ENCODE data around the gene RBM26. TPM values are rescaled to one million over a fixed set of nuclear protein-coding genes. Genes with fewer than 3 reads are reported as not detected.
A peak's percentile ranks its signal among the peaks of the same experiment; 100 is the strongest.

Gene RBM26
- polyA plus RNA-seq, 1 donor from 2014 or later: 112 TPM

DNA sequence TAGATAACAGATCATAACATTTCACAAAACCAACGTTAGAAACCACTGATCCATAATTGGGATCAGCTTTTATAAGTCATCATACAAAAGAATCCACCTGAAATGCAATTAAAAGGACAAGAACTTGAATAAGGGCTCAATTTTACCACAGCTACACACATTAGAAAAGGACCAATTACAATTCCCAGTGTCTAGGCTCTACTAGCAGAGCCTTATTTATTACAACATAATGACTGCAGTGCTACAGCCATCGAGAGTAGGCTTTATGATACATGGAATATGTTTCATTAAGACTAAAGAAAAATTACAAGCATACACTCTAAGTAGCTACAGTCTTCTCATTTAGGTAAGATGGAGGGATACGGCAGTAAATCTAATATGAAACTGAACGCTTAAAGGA, 2.9 kb downstream of the RBM26 start:
- Histone ChIP-seq H3K9ac (ENCODE audit: low read length) (no peak overlapping the region), H3K9me3 (ENCODE audit: low read length) (no peaks in the 10 kb centered on the region), H3K4me3 (ENCODE audit: low read length) (peak overlapping the region; percentile 78), H3K79me2 (replicated peaks; ENCODE audit: insufficient read depth, low read length) (peaks cover 68% of the 10 kb centered on the region), H4K20me1 (ENCODE audit: insufficient read depth) (no peaks in the 10 kb centered on the region), H2AFZ (ENCODE audit: low read depth, low read length) (no peak overlapping the region), H3K27me3 (ENCODE audit: insufficient read depth, low read depth, low read length) (no peaks in the 10 kb centered on the region), H3K9me2 (ENCODE audit: insufficient read depth, low read length) (no peaks in the 10 kb centered on the region), H3K36me3 (ENCODE audit: insufficient read depth, low read length) (no peaks in the 10 kb centered on the region), H3K4me2 (ENCODE audit: low read length) (peak overlapping the region; percentile 91), H3K27ac (ENCODE audit: low read length) (no peak overlapping the region), H3F3A (ENCODE audit: insufficient read depth, low read length, poor library complexity, severe bottlenecking) (no peaks in the 10 kb centered on the region)
- TF ChIP-seq MXI1 (conservative IDR thresholded peaks at IDR 0.05; ENCODE audit: poor library complexity, severe bottlenecking) (no peak), SMC3 (conservative IDR thresholded peaks at IDR 0.05; ENCODE audit: poor library complexity) (no peak), RAD21 (conservative IDR thresholded peaks at IDR 0.05) (no peak), EP300 (conservative IDR thresholded peaks at IDR 0.05; ENCODE audit: poor library complexity, severe bottlenecking) (no peak), TAF1 (IDR thresholded peaks at IDR 0.05; ENCODE audit: low read depth) (no peak), EZH2 (IDR thresholded peaks at IDR 0.05; ENCODE audit: borderline replicate concordance, insufficient read depth, low read length, poor library complexity, severe bottlenecking) (no peak), POLR2AphosphoS5 (IDR thresholded peaks at IDR 0.05) (no peak)
- TF ChIP-seq, protein P1, sequence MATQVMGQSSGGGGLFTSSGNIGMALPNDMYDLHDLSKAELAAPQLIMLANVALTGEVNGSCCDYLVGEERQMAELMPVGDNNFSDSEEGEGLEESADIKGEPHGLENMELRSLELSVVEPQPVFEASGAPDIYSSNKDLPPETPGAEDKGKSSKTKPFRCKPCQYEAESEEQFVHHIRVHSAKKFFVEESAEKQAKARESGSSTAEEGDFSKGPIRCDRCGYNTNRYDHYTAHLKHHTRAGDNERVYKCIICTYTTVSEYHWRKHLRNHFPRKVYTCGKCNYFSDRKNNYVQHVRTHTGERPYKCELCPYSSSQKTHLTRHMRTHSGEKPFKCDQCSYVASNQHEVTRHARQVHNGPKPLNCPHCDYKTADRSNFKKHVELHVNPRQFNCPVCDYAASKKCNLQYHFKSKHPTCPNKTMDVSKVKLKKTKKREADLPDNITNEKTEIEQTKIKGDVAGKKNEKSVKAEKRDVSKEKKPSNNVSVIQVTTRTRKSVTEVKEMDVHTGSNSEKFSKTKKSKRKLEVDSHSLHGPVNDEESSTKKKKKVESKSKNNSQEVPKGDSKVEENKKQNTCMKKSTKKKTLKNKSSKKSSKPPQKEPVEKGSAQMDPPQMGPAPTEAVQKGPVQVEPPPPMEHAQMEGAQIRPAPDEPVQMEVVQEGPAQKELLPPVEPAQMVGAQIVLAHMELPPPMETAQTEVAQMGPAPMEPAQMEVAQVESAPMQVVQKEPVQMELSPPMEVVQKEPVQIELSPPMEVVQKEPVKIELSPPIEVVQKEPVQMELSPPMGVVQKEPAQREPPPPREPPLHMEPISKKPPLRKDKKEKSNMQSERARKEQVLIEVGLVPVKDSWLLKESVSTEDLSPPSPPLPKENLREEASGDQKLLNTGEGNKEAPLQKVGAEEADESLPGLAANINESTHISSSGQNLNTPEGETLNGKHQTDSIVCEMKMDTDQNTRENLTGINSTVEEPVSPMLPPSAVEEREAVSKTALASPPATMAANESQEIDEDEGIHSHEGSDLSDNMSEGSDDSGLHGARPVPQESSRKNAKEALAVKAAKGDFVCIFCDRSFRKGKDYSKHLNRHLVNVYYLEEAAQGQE (IDR thresholded peaks at IDR 0.05; ENCODE audit: borderline replicate concordance): no peak
- TF ChIP-seq, protein P2, sequence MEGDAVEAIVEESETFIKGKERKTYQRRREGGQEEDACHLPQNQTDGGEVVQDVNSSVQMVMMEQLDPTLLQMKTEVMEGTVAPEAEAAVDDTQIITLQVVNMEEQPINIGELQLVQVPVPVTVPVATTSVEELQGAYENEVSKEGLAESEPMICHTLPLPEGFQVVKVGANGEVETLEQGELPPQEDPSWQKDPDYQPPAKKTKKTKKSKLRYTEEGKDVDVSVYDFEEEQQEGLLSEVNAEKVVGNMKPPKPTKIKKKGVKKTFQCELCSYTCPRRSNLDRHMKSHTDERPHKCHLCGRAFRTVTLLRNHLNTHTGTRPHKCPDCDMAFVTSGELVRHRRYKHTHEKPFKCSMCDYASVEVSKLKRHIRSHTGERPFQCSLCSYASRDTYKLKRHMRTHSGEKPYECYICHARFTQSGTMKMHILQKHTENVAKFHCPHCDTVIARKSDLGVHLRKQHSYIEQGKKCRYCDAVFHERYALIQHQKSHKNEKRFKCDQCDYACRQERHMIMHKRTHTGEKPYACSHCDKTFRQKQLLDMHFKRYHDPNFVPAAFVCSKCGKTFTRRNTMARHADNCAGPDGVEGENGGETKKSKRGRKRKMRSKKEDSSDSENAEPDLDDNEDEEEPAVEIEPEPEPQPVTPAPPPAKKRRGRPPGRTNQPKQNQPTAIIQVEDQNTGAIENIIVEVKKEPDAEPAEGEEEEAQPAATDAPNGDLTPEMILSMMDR (IDR thresholded peaks at IDR 0.05; ENCODE audit: poor library complexity, severe bottlenecking): no peak

DNA sequence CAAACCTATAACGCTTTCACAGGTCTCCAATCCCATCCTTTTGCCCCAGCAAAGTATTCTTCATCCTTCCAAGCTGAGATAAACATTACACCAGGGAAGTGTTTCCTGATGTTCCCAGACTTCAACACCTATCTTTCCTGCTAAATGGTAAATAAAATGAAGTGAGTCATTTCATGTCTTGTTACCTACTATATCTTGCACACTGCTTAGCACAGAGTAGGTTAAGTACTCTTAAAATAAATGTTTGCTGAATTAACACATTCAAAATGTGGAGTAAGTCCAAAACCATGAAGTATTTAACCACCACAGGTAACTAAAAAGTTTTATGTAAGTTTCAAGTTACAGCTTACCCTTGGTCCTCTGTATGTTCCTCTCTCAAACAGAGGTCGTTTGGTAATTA, 3.4 kb downstream of the RBM26 start:
- H3K4me3 ChIP-seq (ENCODE audit: low read length): peak overlapping the region; percentile 78

More for the DNA sequence above, 3.4 kb downstream of the RBM26 start:
- Histone ChIP-seq H3K27me3 (ENCODE audit: insufficient read depth, low read depth, low read length) (no peaks in the 10 kb centered on the region), H3K79me2 (replicated peaks; ENCODE audit: insufficient read depth, low read length) (peaks cover 66% of the 10 kb centered on the region), H3K27ac (ENCODE audit: low read length) (no peak overlapping the region), H3K9ac (ENCODE audit: low read length) (no peak overlapping the region), H4K20me1 (ENCODE audit: insufficient read depth) (no peaks in the 10 kb centered on the region), H3K4me2 (ENCODE audit: low read length) (peak overlapping the region; percentile 27), H2AFZ (ENCODE audit: low read depth, low read length) (no peak overlapping the region), H3K9me3 (ENCODE audit: low read length) (no peaks in the 10 kb centered on the region), H3K36me3 (ENCODE audit: insufficient read depth, low read length) (no peaks in the 10 kb centered on the region), H3K9me2 (ENCODE audit: insufficient read depth, low read length) (no peaks in the 10 kb centered on the region), H3F3A (ENCODE audit: insufficient read depth, low read length, poor library complexity, severe bottlenecking) (no peaks in the 10 kb centered on the region)
- no peak for TF ChIP-seq POLR2AphosphoS5 (IDR thresholded peaks at IDR 0.05)
- no peak for TF ChIP-seq EZH2 (IDR thresholded peaks at IDR 0.05; ENCODE audit: borderline replicate concordance, insufficient read depth, low read length, poor library complexity, severe bottlenecking)
- no peak for TF ChIP-seq SMC3 (conservative IDR thresholded peaks at IDR 0.05; ENCODE audit: poor library complexity)
- TF ChIP-seq, protein P1 (IDR thresholded peaks at IDR 0.05; ENCODE audit: borderline replicate concordance): no peak
- TF ChIP-seq EP300 (conservative IDR thresholded peaks at IDR 0.05; ENCODE audit: poor library complexity, severe bottlenecking): no peak
- TF ChIP-seq RAD21 (conservative IDR thresholded peaks at IDR 0.05): no peak
- no peak for TF ChIP-seq MXI1 (conservative IDR thresholded peaks at IDR 0.05; ENCODE audit: poor library complexity, severe bottlenecking)
- TF ChIP-seq TAF1 (IDR thresholded peaks at IDR 0.05; ENCODE audit: low read depth): no peak
- TF ChIP-seq, protein P2 (IDR thresholded peaks at IDR 0.05; ENCODE audit: poor library complexity, severe bottlenecking): no peak

All from neural cell (in vitro differentiated cells).